ENCODE results near the gene DNM1. TPM values are rescaled to one million over a fixed set of nuclear protein-coding genes. Genes with fewer than 3 reads are reported as not detected.

The DNM1 gene
- polyA plus RNA-seq, 3 donors = 0.05 to 4.9 (median 0.56) TPM

DNA sequence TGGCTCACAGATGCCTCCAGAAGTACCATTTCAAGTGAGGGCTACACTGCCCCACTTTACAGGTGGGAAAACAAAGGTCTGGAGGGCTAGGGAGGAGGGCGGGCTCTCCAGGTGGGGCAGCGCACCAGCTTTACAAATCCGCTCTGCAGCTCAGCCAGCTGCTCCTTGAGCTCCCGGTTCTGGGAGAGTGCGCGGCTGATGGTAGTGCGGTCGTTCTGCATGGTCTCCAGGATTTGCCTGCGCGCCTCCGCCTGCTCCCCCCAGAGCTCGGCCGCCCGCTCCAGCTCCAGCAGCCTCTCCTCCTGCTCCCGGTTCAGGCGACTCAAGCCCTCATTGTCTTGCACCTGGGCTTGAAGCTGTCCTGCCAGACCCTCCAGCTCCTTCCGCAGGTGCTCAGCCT lies 57.2 kb downstream of the DNM1 start:
- intact Hi-C loops (cut with micrococcal nuclease) = no loop called here
- H3K27me3 Mint-ChIP-seq (ENCODE audit: low read depth in 3 of 3) = no peaks in the 10 kb centered on the region
- Histone ChIP-seq H3K36me3 (replicated peaks in 1 of 2; ENCODE audit: control insufficient read depth in 1 of 2, insufficient read depth in 2 of 2, low read length in 2 of 2) (peaks cover 66 to 73% of the 10 kb centered on the region in 2 donors), H3K79me2 (ENCODE audit: insufficient read depth, low read length) (no peaks in the 10 kb centered on the region), H3K4me2 (replicated peaks; ENCODE audit: extremely low read depth, low read length, poor library complexity, severe bottlenecking) (no peak overlapping the region), H3K4me3 (replicated peaks in 1 of 3; ENCODE audit: low read depth in 2 of 3, low read length in 3 of 3) (no peak overlapping the region), H4K20me1 (ENCODE audit: insufficient read depth, low read length) (no peaks in the 10 kb centered on the region), H3K27me3 (ENCODE audit: control insufficient read depth in 2 of 2, insufficient read depth in 2 of 2, low read length in 2 of 2) (no peaks in the 10 kb centered on the region), H3K9me3 (replicated peaks in 1 of 2; ENCODE audit: control insufficient read depth in 1 of 2, insufficient read depth in 1 of 2, low read length in 2 of 2) (no peaks in the 10 kb centered on the region), H3K9ac (ENCODE audit: insufficient read depth, low read length, poor library complexity, severe bottlenecking) (no peak overlapping the region), H3K27ac (ENCODE audit: low read depth in 1 of 2, low read length in 2 of 2) (no peak overlapping the region), H2AFZ (ENCODE audit: insufficient read depth, low read depth, low read length, poor library complexity, severe bottlenecking) (no peak overlapping the region), H3K4me1 (ENCODE audit: control insufficient read depth in 1 of 2, insufficient read depth in 2 of 2, low read length in 2 of 2) (no peaks in the 10 kb centered on the region)
- H3K4me1 Mint-ChIP-seq = no peaks in the 10 kb centered on the region
- 97% methylated on average over 17 of the region's 17 CpGs for WGBS (ENCODE audit: insufficient coverage)
- no peak for DNase-seq
- TF ChIP-seq, protein P1, sequence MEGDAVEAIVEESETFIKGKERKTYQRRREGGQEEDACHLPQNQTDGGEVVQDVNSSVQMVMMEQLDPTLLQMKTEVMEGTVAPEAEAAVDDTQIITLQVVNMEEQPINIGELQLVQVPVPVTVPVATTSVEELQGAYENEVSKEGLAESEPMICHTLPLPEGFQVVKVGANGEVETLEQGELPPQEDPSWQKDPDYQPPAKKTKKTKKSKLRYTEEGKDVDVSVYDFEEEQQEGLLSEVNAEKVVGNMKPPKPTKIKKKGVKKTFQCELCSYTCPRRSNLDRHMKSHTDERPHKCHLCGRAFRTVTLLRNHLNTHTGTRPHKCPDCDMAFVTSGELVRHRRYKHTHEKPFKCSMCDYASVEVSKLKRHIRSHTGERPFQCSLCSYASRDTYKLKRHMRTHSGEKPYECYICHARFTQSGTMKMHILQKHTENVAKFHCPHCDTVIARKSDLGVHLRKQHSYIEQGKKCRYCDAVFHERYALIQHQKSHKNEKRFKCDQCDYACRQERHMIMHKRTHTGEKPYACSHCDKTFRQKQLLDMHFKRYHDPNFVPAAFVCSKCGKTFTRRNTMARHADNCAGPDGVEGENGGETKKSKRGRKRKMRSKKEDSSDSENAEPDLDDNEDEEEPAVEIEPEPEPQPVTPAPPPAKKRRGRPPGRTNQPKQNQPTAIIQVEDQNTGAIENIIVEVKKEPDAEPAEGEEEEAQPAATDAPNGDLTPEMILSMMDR (IDR thresholded peaks at IDR 0.05) = no peak
- H3K36me3 Mint-ChIP-seq = peaks cover 67 to 88% of the 10 kb centered on the region in 2 donors
- no peak overlapping the region for H3K4me3 Mint-ChIP-seq
- no peak overlapping the region for H3K27ac Mint-ChIP-seq
- H3K9me3 Mint-ChIP-seq = no peaks in the 10 kb centered on the region

DNA sequence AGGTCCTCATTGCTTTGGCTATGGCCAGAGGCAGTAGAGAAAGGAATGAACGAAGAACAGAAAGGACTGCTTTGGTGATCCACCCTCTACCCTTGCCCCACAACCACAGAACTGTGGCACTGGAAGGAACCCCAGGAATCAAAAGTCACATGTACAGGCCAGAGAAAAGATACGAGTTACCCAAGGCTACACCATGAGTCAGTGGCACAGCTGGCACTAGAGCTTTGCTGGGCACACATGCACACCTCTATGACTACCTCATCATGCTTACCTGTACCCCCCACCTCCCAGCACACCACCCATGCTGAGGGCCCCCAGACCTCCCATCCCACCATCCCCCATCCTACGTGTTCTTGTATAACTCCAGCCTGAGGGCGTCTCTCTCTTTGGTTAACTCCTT lies 59.5 kb downstream of the DNM1 start:
- peaks cover 79 to 93% of the 10 kb centered on the region in 2 donors for H3K36me3 Mint-ChIP-seq
- Histone ChIP-seq H3K4me1 (ENCODE audit: control insufficient read depth in 1 of 2, insufficient read depth in 2 of 2, low read length in 2 of 2) (no peaks in the 10 kb centered on the region), H4K20me1 (ENCODE audit: insufficient read depth, low read length) (no peaks in the 10 kb centered on the region), H3K79me2 (ENCODE audit: insufficient read depth, low read length) (no peaks in the 10 kb centered on the region), H3K27ac (ENCODE audit: low read depth in 1 of 2, low read length in 2 of 2) (no peak overlapping the region), H3K9me3 (replicated peaks in 1 of 2; ENCODE audit: control insufficient read depth in 1 of 2, insufficient read depth in 1 of 2, low read length in 2 of 2) (no peaks in the 10 kb centered on the region), H3K36me3 (replicated peaks in 1 of 2; ENCODE audit: control insufficient read depth in 1 of 2, insufficient read depth in 2 of 2, low read length in 2 of 2) (peaks cover 72 to 86% of the 10 kb centered on the region in 2 donors), H3K4me3 (replicated peaks in 1 of 3; ENCODE audit: low read depth in 2 of 3, low read length in 3 of 3) (no peak overlapping the region), H3K27me3 (ENCODE audit: control insufficient read depth in 2 of 2, insufficient read depth in 2 of 2, low read length in 2 of 2) (no peaks in the 10 kb centered on the region), H3K9ac (ENCODE audit: insufficient read depth, low read length, poor library complexity, severe bottlenecking) (no peak overlapping the region), H3K4me2 (replicated peaks; ENCODE audit: extremely low read depth, low read length, poor library complexity, severe bottlenecking) (no peak overlapping the region), H2AFZ (ENCODE audit: insufficient read depth, low read depth, low read length, poor library complexity, severe bottlenecking) (no peak overlapping the region)
- no peaks in the 10 kb centered on the region for H3K4me1 Mint-ChIP-seq
- no peaks in the 10 kb centered on the region for H3K9me3 Mint-ChIP-seq
- TF ChIP-seq, protein P1 (IDR thresholded peaks at IDR 0.05) = no peak
- peak overlapping the region in 1 of 7 donors; percentile 7 for H3K27ac Mint-ChIP-seq
- H3K4me3 Mint-ChIP-seq = no peak overlapping the region
- intact Hi-C loops (cut with micrococcal nuclease) = no loop called here
- no peaks in the 10 kb centered on the region for H3K27me3 Mint-ChIP-seq (ENCODE audit: low read depth in 3 of 3)
- DNase-seq = no peak
- WGBS (ENCODE audit: insufficient coverage) = 94% methylated on average over 2 of the region's 4 CpGs
